GM12892 (cell line): ENCODE results near the gene TNFAIP3.

Experiments used
- POLR2A ChIP-seq: IDR thresholded peaks from 2 replicates; pipeline ENCODE4 v1.6.1; 2011; ENCODE audit warnings: low read depth, low read length, control low read depth
- POLR2AphosphoS5 ChIP-seq: IDR thresholded peaks from 2 replicates; pipeline ENCODE4 v1.6.1; 2011; ENCODE audit warnings: low read depth, low read length, control low read depth

DNA sequence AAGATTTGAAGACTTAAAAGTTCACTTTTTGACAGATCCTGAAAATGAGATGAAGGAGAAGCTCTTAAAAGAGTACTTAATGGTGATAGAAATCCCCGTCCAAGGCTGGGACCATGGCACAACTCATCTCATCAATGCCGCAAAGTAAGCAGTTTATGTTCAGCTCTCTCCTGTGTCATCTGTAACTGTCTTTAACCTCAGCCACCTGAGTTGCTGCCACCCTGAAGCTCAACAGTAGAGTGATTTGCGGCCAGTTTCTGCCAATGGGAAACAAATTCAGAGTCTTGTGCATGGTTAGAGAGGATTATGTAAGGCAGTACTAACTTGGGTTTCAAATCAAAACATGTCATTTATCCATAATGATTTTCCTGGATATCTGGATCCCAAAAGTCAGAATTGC, 10.1 kb downstream of the TNFAIP3 start:
- TF ChIP-seq POLR2A (no peak), POLR2AphosphoS5 (peak; percentile 52; the same call in 1 of the 2 replicates)
